DND-41 (cell line): ENCODE measurements around the gene ALPL.

ENCODE experiments used
- CTCF ChIP-seq: IDR thresholded peaks from 2 replicates; pipeline ENCODE4 v1.5.1; 2012; ENCODE audit warnings: borderline replicate concordance, low read length, moderate library complexity, mild to moderate bottlenecking; ENCODE audit not compliant: poor library complexity, severe bottlenecking; ENCODE audit errors: extremely low read depth
- EZH2 ChIP-seq: IDR thresholded peaks from 3 replicates; pipeline ENCODE4 v1.6.1; 2012; ENCODE audit warnings: borderline replicate concordance, low read depth, mild to moderate bottlenecking, moderate library complexity, low read length, inconsistent platforms; ENCODE audit not compliant: severe bottlenecking

DNA sequence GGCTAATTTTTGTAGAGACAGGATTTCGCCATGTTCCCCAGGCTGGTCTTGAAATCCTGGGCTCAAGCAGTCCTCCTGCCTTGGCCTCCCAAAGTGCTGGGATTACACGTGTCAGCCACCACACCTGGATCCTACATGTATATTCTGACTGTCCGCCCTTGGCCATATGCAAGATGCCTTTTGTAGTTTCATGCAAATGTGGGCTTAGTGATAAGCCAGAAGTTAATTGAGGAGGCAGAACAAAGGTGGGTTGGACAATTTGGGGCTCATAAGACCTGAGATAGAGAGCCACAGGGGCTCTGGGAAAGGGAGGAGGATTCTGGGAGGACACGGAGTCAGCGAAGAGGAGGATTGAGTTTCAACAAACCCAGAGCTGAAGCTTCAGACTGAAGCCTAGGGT lies 24.9 kb downstream of the ALPL start:
- no peak for TF ChIP-seq CTCF
- no peak for TF ChIP-seq EZH2
